Stomach smooth muscle (tissue), 2 donors: ENCODE data around the gene CACNB2.
A peak's percentile ranks its signal among the peaks of the same experiment; 100 is the strongest.

ENCODE experiments used
- H3K27ac ChIP-seq: one replicate; pipeline ENCODE4 v1.7.0; 2013; ENCODE audit warnings: mild to moderate bottlenecking, low read length, inconsistent platforms
- H3K27me3 ChIP-seq, 2 donors: one replicate each; pipeline ENCODE4 v1.7.0; 2013; ENCODE audit warnings: low read length in 2 of 2; ENCODE audit not compliant: insufficient read depth in 2 of 2, control insufficient read depth in 1 of 2
- H3K36me3 ChIP-seq, 2 donors: one replicate each; pipeline ENCODE4 v1.7.0; 2013; ENCODE audit warnings: low read length in 2 of 2; ENCODE audit not compliant: control insufficient read depth in 2 of 2, insufficient read depth in 2 of 2
- H3K4me1 ChIP-seq: one replicate; pipeline ENCODE4 v1.7.0; 2013; ENCODE audit warnings: low read length; ENCODE audit not compliant: control insufficient read depth, insufficient read depth
- H3K4me3 ChIP-seq, 2 donors: one replicate each; pipeline ENCODE4 v1.7.0; 2013; ENCODE audit warnings: low read length in 2 of 2
- H3K9ac ChIP-seq, 2 donors: one replicate each; pipeline ENCODE4 v1.7.0; 2013; ENCODE audit warnings: low read length in 2 of 2, mild to moderate bottlenecking in 1 of 2
- H3K9me3 ChIP-seq, 2 donors: one replicate each; pipeline ENCODE4 v1.7.0; 2013; ENCODE audit warnings: low read length in 2 of 2; ENCODE audit not compliant: control insufficient read depth in 2 of 2
- donor health status: healthy.
- donor health status: Pancreatic carcinoma.

Gene CACNB2

DNA sequence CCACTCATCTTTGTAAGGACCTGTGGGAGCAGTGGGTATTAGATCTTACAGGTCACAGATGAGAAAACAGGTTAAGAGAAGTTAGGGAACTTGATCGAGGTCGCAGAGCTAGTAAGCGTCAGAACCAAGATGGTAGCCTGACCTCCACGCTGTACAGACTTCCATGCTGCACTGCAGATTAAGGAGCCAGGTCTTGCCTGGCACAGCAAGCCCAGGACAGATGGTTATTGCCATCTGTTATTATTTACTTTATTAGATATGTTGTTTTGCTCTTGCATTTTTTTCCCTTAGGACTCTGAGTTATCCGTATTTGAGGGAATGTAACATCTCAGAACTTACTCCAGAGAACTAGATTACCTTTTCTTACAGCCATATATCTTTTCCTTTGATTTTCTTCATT lies 363.9 kb downstream of the CACNB2 start:
- H3K4me1 ChIP-seq, result no peaks in the 10 kb centered on the region
- H3K36me3 ChIP-seq, result peaks cover 0 to 6% of the 10 kb centered on the region in 2 donors
- no peak overlapping the region for H3K4me3 ChIP-seq
- no peak overlapping the region for H3K9ac ChIP-seq
- H3K9me3 ChIP-seq, result no peaks in the 10 kb centered on the region
- no peaks in the 10 kb centered on the region for H3K27me3 ChIP-seq
- no peak overlapping the region for H3K27ac ChIP-seq

DNA sequence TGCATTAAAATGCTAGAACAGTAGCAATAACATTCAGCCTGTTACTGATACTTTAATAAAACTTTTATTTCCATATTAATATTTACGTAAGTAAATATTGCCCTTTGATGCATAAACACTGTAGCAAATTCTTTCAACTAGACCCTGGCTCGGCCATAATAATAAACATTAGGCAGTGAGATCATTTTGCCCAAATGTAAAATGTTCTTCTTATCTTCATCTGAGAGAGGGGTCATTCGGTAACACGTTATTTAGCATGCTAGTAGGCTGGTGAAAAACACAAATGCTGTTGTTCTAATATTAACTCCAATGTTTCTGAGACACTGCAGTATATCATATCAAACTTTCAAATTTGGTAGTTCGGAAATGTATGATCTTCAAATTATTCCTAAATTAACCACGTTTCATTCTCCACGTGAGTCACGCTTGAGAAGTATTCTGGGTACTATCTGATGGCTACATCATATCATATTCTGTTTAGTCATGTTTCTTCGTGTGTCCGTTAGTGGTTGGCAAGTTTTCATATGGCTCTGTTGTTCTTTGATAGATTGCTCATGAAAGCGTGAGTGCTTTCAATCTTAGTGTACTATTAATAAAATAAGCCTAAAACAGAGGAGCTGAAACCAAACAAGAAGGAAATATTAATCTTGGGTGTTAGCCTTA lies 365.4 kb downstream of the CACNB2 start:
- no peaks in the 10 kb centered on the region for H3K4me1 ChIP-seq
- no peaks in the 10 kb centered on the region for H3K27me3 ChIP-seq
- H3K9me3 ChIP-seq, result no peaks in the 10 kb centered on the region
- no peak overlapping the region for H3K9ac ChIP-seq
- H3K27ac ChIP-seq, result no peak overlapping the region
- no peak overlapping the region for H3K4me3 ChIP-seq
- H3K36me3 ChIP-seq, result peaks cover 0 to 6% of the 10 kb centered on the region in 2 donors

DNA sequence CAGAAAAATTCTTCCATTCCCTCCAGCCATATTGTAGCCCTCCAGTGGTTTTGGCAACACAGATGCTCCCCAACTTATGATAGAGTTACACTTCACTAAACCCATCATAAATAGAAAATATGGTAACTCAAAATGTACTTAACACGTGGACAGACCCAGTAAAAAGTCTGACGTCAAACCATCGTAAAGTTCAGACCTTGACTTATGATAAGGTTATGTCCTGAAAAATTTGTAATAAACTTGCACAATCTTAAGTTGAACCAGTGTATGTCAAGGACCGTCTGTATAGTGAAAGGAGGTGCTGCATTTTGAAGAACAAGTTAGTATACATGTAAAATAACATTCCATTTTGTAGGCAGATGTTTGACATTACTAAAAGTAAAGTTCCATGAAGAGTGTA lies 368.4 kb downstream of the CACNB2 start:
- Histone ChIP-seq H3K9me3 (no peaks in the 10 kb centered on the region), H3K4me1 (no peaks in the 10 kb centered on the region), H3K27ac (no peak overlapping the region), H3K36me3 (peaks cover 0 to 3% of the 10 kb centered on the region in 2 donors), H3K4me3 (no peak overlapping the region), H3K27me3 (no peaks in the 10 kb centered on the region), H3K9ac (no peak overlapping the region)

DNA sequence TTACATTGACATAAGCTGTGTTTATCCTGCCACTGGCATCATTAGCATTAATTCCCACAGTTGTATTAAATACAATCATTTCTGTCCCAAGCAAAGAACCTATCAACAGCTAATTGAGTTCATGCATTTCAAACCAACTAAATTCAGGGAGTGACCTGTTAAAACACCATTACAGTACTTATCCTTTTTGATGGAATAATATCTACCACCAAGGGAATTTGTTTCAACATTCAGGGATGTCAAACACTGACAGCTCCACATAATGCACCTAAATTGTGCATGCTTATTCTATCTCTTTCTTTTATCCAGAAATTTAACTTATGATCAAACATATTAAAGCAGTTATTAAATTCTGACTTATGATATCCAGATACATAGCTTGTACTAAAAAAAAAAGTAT lies 374.3 kb downstream of the CACNB2 start:
- Histone ChIP-seq H3K4me1 (no peaks in the 10 kb centered on the region), H3K36me3 (peaks cover 6 to 8% of the 10 kb centered on the region in 2 donors), H3K4me3 (no peak overlapping the region), H3K9me3 (no peaks in the 10 kb centered on the region), H3K27ac (no peak overlapping the region), H3K27me3 (no peaks in the 10 kb centered on the region), H3K9ac (no peak overlapping the region)

DNA sequence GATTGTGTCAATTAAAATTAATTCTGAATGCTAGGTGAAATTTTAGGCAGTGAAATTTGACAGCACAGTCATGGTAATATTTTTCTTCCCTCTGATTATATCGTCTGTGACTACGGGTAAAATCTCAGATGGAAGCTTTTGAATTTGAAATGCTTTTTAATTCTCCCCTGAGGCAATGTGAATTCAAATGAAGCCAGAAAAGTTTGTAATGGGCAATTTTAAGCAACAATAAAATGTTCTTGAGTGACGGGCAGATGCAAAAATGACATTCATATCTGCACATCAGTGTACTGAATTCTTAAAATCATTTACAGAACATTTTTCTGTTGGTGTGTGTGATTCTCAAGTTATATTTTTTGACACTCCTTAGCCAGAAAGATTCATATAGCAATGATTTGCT lies 376.6 kb downstream of the CACNB2 start:
- Histone ChIP-seq H3K27me3 (no peaks in the 10 kb centered on the region), H3K9me3 (no peaks in the 10 kb centered on the region), H3K27ac (no peak overlapping the region), H3K9ac (no peak overlapping the region), H3K4me1 (no peaks in the 10 kb centered on the region), H3K36me3 (peaks cover 20 to 26% of the 10 kb centered on the region in 2 donors), H3K4me3 (no peak overlapping the region)

DNA sequence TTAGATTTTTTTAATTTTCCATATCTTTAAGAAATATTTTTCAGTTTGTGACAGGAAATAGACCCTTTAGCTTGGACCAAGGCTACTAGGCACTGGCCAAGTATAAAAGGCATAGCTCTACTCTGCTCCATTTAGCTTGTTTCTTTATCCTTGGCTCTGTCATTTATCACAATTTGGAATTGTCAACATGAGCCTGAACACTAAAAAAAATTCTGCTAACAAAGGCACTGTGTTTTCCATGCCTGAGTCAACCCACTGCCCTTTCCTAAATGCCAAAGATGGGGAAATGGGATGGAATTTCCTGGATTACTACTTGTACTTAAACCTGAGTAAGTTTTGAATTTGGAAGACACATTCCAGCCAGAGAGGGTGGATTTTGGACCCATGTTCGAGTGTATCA lies 382.8 kb downstream of the CACNB2 start:
- Histone ChIP-seq H3K36me3 (peaks cover 18 to 26% of the 10 kb centered on the region in 2 donors), H3K9me3 (no peaks in the 10 kb centered on the region), H3K4me1 (no peaks in the 10 kb centered on the region), H3K4me3 (no peak overlapping the region), H3K9ac (no peak overlapping the region), H3K27me3 (no peaks in the 10 kb centered on the region), H3K27ac (peak overlapping the region; percentile 26)

DNA sequence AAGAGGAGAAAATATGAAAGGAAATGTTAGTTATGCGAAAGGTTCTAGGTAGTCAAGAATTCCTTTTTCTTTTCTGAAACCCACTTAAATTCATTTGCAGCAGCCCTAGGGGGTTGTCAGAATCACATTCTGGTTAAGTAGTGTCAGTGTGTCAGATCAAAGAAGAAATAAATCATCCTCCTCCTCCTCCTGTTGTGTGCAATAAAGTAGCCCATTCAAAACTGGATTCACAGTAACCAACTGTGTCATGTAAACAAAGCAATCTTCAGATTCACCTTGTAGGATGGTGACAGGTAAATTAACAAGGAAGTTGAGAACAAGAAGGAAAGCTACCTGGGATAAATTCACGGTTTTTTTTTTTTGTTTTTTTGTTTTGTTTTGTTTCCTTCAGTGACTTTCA lies 383.6 kb downstream of the CACNB2 start:
- Histone ChIP-seq H3K9me3 (no peaks in the 10 kb centered on the region), H3K4me3 (no peak overlapping the region), H3K27me3 (no peaks in the 10 kb centered on the region), H3K4me1 (no peaks in the 10 kb centered on the region), H3K27ac (no peak overlapping the region), H3K9ac (no peak overlapping the region), H3K36me3 (peaks cover 13 to 23% of the 10 kb centered on the region in 2 donors)

DNA sequence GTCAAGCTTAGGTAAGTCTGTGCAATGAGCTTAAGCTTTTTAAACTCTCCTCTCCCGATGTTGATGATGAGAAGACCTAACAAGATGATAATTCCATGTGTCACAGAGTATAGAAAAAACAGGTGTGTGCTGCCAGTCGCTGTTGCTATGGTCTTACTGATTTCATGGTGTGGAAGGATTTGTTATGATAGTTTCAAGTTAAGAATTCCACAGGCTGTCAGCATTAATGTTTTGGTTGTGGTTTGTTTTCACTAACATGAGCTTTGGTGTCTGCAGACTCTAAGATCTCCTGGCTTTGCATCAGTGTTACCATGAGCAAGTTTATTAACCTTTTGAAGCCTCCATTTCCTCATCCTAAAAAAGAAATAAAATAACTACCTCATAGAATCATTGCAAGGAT lies 387.5 kb downstream of the CACNB2 start:
- H3K9me3 ChIP-seq, result no peaks in the 10 kb centered on the region
- H3K9ac ChIP-seq, result no peak overlapping the region
- no peaks in the 10 kb centered on the region for H3K27me3 ChIP-seq
- H3K27ac ChIP-seq, result peak overlapping the region; percentile 42
- H3K36me3 ChIP-seq, result no peaks in the 10 kb centered on the region
- peaks cover 4% of the 10 kb centered on the region for H3K4me1 ChIP-seq
- H3K4me3 ChIP-seq, result no peak overlapping the region

DNA sequence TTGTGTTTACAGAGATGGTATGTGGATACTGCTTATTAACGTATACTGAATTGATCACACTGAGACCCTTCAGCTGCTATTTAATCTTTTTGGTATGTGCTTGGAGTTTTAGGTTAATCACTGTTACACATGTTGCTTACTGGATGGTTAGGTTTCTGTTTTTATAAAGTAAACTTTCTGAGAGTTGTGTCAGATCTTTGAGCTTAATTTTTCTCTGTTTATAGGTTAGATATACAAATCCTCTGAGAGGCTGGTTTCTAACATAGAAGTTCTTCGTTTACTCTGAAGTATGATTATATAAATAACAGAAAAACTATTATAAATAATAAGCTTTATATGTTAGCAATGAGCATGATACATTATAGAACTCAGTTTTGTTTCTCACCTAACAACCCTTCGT lies 388.1 kb downstream of the CACNB2 start:
- Histone ChIP-seq H3K9me3 (no peaks in the 10 kb centered on the region), H3K9ac (no peak overlapping the region), H3K4me1 (peaks cover 4% of the 10 kb centered on the region), H3K27ac (no peak overlapping the region), H3K4me3 (no peak overlapping the region), H3K27me3 (no peaks in the 10 kb centered on the region), H3K36me3 (no peaks in the 10 kb centered on the region)

DNA sequence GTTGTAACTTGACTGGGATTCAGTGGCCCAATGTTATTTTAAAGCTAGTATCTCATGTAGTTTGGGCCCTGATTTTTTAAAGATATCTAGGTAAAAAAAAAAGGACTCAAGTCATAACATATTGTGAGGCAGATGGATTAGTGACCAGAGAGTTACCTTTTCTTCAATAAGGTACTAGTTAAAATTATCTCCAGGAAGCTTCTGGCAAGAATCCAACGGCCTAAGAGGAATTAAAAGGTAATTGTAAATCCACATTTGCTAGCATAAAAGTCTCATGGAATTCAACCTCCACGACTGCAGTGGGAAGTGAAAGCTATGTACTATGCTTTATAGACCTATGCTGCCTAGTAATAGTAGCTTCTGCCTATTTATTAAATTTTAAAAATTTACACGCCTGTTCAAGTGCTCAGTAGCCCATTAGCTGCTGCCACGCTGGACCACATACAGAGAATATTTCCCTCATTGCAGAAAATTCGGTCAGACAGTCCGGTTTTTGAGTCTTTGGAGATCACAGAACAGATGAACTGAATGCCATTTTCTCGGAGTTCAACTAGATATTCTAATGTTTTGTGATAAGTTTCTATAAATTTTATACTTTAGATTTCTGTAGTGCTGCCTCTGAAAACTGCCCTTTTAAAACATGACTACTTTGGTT lies 392.8 kb downstream of the CACNB2 start:
- H3K27ac ChIP-seq, result no peak overlapping the region
- no peak overlapping the region for H3K4me3 ChIP-seq
- peaks cover 4% of the 10 kb centered on the region for H3K4me1 ChIP-seq
- H3K9ac ChIP-seq, result no peak overlapping the region
- H3K27me3 ChIP-seq, result no peaks in the 10 kb centered on the region
- peaks cover 9 to 11% of the 10 kb centered on the region in 2 donors for H3K36me3 ChIP-seq
- no peaks in the 10 kb centered on the region for H3K9me3 ChIP-seq

DNA sequence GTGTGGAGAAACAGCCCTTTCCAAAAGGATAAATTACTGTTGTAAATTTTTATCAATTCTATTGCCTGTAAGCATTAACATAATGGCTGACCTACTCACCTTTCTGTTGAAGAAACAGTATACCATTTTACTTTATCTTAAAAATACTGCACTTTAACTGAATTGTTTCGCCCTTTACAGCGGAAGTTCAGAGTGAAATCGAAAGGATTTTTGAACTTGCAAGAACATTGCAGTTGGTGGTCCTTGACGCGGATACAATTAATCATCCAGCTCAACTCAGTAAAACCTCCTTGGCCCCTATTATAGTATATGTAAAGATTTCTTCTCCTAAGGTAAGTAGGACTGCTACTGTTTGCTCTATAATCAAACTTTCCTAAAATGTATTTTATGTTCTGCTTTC lies 393.7 kb downstream of the CACNB2 start:
- Histone ChIP-seq H3K9me3 (no peaks in the 10 kb centered on the region), H3K36me3 (peaks cover 13 to 17% of the 10 kb centered on the region in 2 donors), H3K27me3 (no peaks in the 10 kb centered on the region), H3K27ac (no peak overlapping the region), H3K9ac (no peak overlapping the region), H3K4me1 (peaks cover 4% of the 10 kb centered on the region), H3K4me3 (no peak overlapping the region)
